Stimulated activated memory B cell treated with anti-CD40 and anti-IgM and Interleukin-4, amounts not matched to agents 10 μg/mL and 1 μg/mL and 100 μg/mL, for 72 hours (primary cell): ENCODE measurements around the gene SULT1A2.
A peak's percentile ranks its signal among the peaks of the same experiment; 100 is the strongest.
"Not testable (repeated sequence)": the region's sequence is repeated elsewhere in the genome, so short reads cannot be mapped to it uniquely, and the experiment has no call there.

ENCODE experiments used
- ATAC-seq: fragments of 150-1000 bp; cut with Tn5 transposase; 2 replicates; pipeline ENCODE4 v1.10.0; 2021
- H3K27ac Mint-ChIP-seq: one replicate; pipeline ENCODE4 v1.8.0; 2022; ENCODE audit warnings: mild to moderate bottlenecking, mixed read lengths
- H3K27me3 Mint-ChIP-seq: one replicate; pipeline ENCODE4 v1.8.0; 2022; ENCODE audit warnings: mixed read lengths
- H3K36me3 Mint-ChIP-seq: one replicate; pipeline ENCODE4 v1.8.0; 2022; ENCODE audit warnings: mixed read lengths
- H3K4me1 Mint-ChIP-seq: one replicate; pipeline ENCODE4 v1.8.0; 2022; ENCODE audit warnings: mixed read lengths
- H3K4me3 Mint-ChIP-seq: one replicate; pipeline ENCODE4 v1.8.0; 2022; ENCODE audit warnings: mild to moderate bottlenecking, moderate library complexity, mixed read lengths
- H3K9me3 Mint-ChIP-seq: one replicate; pipeline ENCODE4 v1.8.0; 2022; ENCODE audit warnings: mixed read lengths

The SULT1A2 gene

GRCh38 chr16:28602062-28602461 lies 5.2 kb upstream of the SULT1A2 start:
- not testable (repeated sequence) for H3K4me3 Mint-ChIP-seq, H3K9me3 Mint-ChIP-seq, H3K27ac Mint-ChIP-seq, H3K36me3 Mint-ChIP-seq, H3K27me3 Mint-ChIP-seq, ATAC-seq, H3K4me1 Mint-ChIP-seq

GRCh38 chr16:28601589-28601988 lies 4.7 kb upstream of the SULT1A2 start:
- not testable (repeated sequence) for H3K27ac Mint-ChIP-seq, H3K4me3 Mint-ChIP-seq, H3K9me3 Mint-ChIP-seq, ATAC-seq, H3K36me3 Mint-ChIP-seq, H3K4me1 Mint-ChIP-seq
- peaks cover 11% of the 10 kb centered on the region for H3K27me3 Mint-ChIP-seq

- not testable (repeated sequence) for H3K9me3 Mint-ChIP-seq, H3K36me3 Mint-ChIP-seq, H3K4me1 Mint-ChIP-seq, H3K4me3 Mint-ChIP-seq, H3K27ac Mint-ChIP-seq, ATAC-seq
- H3K27me3 Mint-ChIP-seq, result peaks cover 13% of the 10 kb centered on the region
Measured at GRCh38 chr16:28600965-28601364, 4.1 kb upstream of the SULT1A2 start.

GRCh38 chr16:28599377-28600285 lies 2.8 kb upstream of the SULT1A2 start:
- peak; percentile 87 for ATAC-seq
- peaks cover 13% of the 10 kb centered on the region for H3K27me3 Mint-ChIP-seq
- H3K4me3 Mint-ChIP-seq, H3K27ac Mint-ChIP-seq, H3K9me3 Mint-ChIP-seq, H3K4me1 Mint-ChIP-seq, H3K36me3 Mint-ChIP-seq: not testable (repeated sequence)

- Mint-ChIP-seq H3K27ac (no peak overlapping the region), H3K27me3 (peaks cover 13% of the 10 kb centered on the region), H3K4me3 (no peak overlapping the region), H3K4me1 (no peaks in the 10 kb centered on the region), H3K9me3 (no peaks in the 10 kb centered on the region), H3K36me3 (peaks cover under 1% of the 10 kb centered on the region)
- ATAC-seq, result no peak
Measured at GRCh38 chr16:28597692-28598261, 927 bp upstream of the SULT1A2 start.

GRCh38 chr16:28596115-28596630 lies 677 bp downstream of the SULT1A2 start:
- H3K4me3 Mint-ChIP-seq, result no peak overlapping the region
- H3K27ac Mint-ChIP-seq, result no peak overlapping the region
- peaks cover 17% of the 10 kb centered on the region for H3K36me3 Mint-ChIP-seq
- no peak for ATAC-seq
- no peaks in the 10 kb centered on the region for H3K4me1 Mint-ChIP-seq
- peaks cover 13% of the 10 kb centered on the region for H3K27me3 Mint-ChIP-seq
- no peaks in the 10 kb centered on the region for H3K9me3 Mint-ChIP-seq

- H3K4me1 Mint-ChIP-seq, ATAC-seq, H3K9me3 Mint-ChIP-seq, H3K4me3 Mint-ChIP-seq, H3K27ac Mint-ChIP-seq: not testable (repeated sequence)
- H3K36me3 Mint-ChIP-seq, result peaks cover 24% of the 10 kb centered on the region
- peaks cover 13% of the 10 kb centered on the region for H3K27me3 Mint-ChIP-seq
Measured at GRCh38 chr16:28595451-28595850, 1.4 kb downstream of the SULT1A2 start.

- Mint-ChIP-seq H3K4me3 (no peak overlapping the region), H3K27ac (no peak overlapping the region), H3K36me3 (peaks cover 44% of the 10 kb centered on the region), H3K27me3 (peaks cover 13% of the 10 kb centered on the region), H3K4me1 (no peaks in the 10 kb centered on the region), H3K9me3 (no peaks in the 10 kb centered on the region)
- ATAC-seq, result peak; percentile 28
Measured at GRCh38 chr16:28592979-28593553, 3.8 kb downstream of the SULT1A2 start.

GRCh38 chr16:28592511-28592910 lies 4.3 kb downstream of the SULT1A2 start:
- H3K36me3 Mint-ChIP-seq, result peaks cover 46% of the 10 kb centered on the region
- H3K27ac Mint-ChIP-seq, result no peak overlapping the region
- H3K4me1 Mint-ChIP-seq, result no peaks in the 10 kb centered on the region
- no peaks in the 10 kb centered on the region for H3K9me3 Mint-ChIP-seq
- peaks cover 11% of the 10 kb centered on the region for H3K27me3 Mint-ChIP-seq
- ATAC-seq, result no peak
- no peak overlapping the region for H3K4me3 Mint-ChIP-seq

GRCh38 chr16:28591355-28591754 lies 5.5 kb downstream of the SULT1A2 start:
- H3K4me1 Mint-ChIP-seq, result no peaks in the 10 kb centered on the region
- no peak overlapping the region for H3K4me3 Mint-ChIP-seq
- H3K9me3 Mint-ChIP-seq, result no peaks in the 10 kb centered on the region
- no peak overlapping the region for H3K27ac Mint-ChIP-seq
- H3K36me3 Mint-ChIP-seq, result peaks cover 56% of the 10 kb centered on the region
- H3K27me3 Mint-ChIP-seq, result no peaks in the 10 kb centered on the region
- ATAC-seq, result no peak

GRCh38 chr16:28590384-28591340 lies 6.2 kb downstream of the SULT1A2 start:
- Mint-ChIP-seq H3K27ac (no peak overlapping the region), H3K36me3 (peaks cover 60% of the 10 kb centered on the region), H3K4me1 (peaks cover 5% of the 10 kb centered on the region), H3K4me3 (no peak overlapping the region), H3K27me3 (no peaks in the 10 kb centered on the region), H3K9me3 (no peaks in the 10 kb centered on the region)
- ATAC-seq, result no peak

- ATAC-seq, result no peak
- H3K4me1 Mint-ChIP-seq, result peaks cover 8% of the 10 kb centered on the region
- H3K36me3 Mint-ChIP-seq, result peaks cover 68% of the 10 kb centered on the region
- H3K9me3 Mint-ChIP-seq, result no peaks in the 10 kb centered on the region
- no peak overlapping the region for H3K4me3 Mint-ChIP-seq
- no peak overlapping the region for H3K27ac Mint-ChIP-seq
- no peaks in the 10 kb centered on the region for H3K27me3 Mint-ChIP-seq
Measured at GRCh38 chr16:28589930-28590329, 6.9 kb downstream of the SULT1A2 start.

- Mint-ChIP-seq H3K27ac (no peak overlapping the region), H3K4me3 (no peak overlapping the region), H3K27me3 (no peaks in the 10 kb centered on the region), H3K36me3 (peaks cover 72% of the 10 kb centered on the region), H3K9me3 (no peaks in the 10 kb centered on the region), H3K4me1 (peaks cover 8% of the 10 kb centered on the region)
- ATAC-seq, result no peak
Measured at GRCh38 chr16:28589069-28589468, 7.8 kb downstream of the SULT1A2 start.

- H3K4me1 Mint-ChIP-seq, result peaks cover 8% of the 10 kb centered on the region
- peaks cover 79% of the 10 kb centered on the region for H3K36me3 Mint-ChIP-seq
- ATAC-seq, result no peak
- H3K27me3 Mint-ChIP-seq, result no peaks in the 10 kb centered on the region
- no peak overlapping the region for H3K4me3 Mint-ChIP-seq
- no peak overlapping the region for H3K27ac Mint-ChIP-seq
- H3K9me3 Mint-ChIP-seq, result no peaks in the 10 kb centered on the region
Measured at GRCh38 chr16:28587386-28587785, 9.5 kb downstream of the SULT1A2 start.

- Mint-ChIP-seq H3K36me3 (peaks cover 77% of the 10 kb centered on the region), H3K27ac (no peak overlapping the region), H3K4me3 (no peak overlapping the region), H3K27me3 (no peaks in the 10 kb centered on the region), H3K9me3 (no peaks in the 10 kb centered on the region), H3K4me1 (peaks cover 8% of the 10 kb centered on the region)
- ATAC-seq, result no peak
Measured at GRCh38 chr16:28586466-28586865, 10.4 kb downstream of the SULT1A2 start.
